Breast epithelium (tissue), 3 donors: ENCODE data around the gene TLR8.

Source experiments
- CTCF ChIP-seq, 3 donors: fragments of 450-650 bp; IDR thresholded peaks; one replicate each; pipeline ENCODE4 v1.5.1; 2016 to 2017; ENCODE audit warnings: antibody characterized with exemption in 3 of 3, mild to moderate bottlenecking in 3 of 3, moderate library complexity in 3 of 3
- POLR2A ChIP-seq: fragments of 450-650 bp; IDR thresholded peaks from one replicate; pipeline ENCODE4 v1.6.1; 2016; ENCODE audit warnings: antibody characterized with exemption, mild to moderate bottlenecking, moderate library complexity

GRCh38 chrX:12955882-12956703 is 49.7 kb downstream of the TLR8 start:
- TF ChIP-seq POLR2A, result no peak
- no peak for TF ChIP-seq CTCF (IDR thresholded peaks at IDR 0.05)
